ENCODE results near the gene PIEZO1.
"Not testable (repeated sequence)": the region's sequence is repeated elsewhere in the genome, so short reads cannot be mapped to it uniquely, and the experiment has no call there.

The PIEZO1 gene

DNA sequence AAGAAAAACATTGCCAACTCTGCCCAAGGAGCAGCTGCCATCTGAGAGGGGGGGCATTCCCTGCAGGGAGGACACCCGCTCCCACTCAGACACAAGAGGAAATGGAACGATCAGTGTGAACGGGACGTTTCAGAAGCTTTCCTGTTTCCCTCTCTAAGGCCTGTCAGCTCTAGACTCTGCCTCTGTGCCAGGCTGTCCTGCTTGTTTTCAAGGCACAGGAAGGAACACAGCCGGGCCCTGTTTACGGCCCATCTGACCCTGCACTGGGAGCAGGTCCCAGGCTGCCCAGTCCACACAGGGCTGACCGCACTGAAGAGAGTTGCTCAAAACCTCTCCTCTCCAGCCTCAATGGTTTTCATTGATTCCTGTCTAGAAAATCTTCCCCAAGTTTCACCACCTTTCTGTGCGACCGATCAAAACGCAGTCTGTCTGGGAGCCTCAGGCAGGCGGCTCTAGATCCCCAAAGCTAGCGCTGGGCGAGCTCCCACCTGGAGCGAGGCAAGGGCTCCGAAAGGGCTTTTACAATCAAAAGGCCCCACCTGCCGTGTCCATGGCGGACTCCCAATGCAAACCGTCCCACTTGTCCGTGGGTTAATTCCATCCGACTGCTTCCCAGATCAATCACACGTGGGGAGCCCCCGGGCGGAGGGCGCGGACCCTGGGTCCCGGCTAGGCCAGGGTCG lies 1.5 kb downstream of the PIEZO1 start:
- no peak for DNase-seq (ENCODE audit: low spot score)

DNA sequence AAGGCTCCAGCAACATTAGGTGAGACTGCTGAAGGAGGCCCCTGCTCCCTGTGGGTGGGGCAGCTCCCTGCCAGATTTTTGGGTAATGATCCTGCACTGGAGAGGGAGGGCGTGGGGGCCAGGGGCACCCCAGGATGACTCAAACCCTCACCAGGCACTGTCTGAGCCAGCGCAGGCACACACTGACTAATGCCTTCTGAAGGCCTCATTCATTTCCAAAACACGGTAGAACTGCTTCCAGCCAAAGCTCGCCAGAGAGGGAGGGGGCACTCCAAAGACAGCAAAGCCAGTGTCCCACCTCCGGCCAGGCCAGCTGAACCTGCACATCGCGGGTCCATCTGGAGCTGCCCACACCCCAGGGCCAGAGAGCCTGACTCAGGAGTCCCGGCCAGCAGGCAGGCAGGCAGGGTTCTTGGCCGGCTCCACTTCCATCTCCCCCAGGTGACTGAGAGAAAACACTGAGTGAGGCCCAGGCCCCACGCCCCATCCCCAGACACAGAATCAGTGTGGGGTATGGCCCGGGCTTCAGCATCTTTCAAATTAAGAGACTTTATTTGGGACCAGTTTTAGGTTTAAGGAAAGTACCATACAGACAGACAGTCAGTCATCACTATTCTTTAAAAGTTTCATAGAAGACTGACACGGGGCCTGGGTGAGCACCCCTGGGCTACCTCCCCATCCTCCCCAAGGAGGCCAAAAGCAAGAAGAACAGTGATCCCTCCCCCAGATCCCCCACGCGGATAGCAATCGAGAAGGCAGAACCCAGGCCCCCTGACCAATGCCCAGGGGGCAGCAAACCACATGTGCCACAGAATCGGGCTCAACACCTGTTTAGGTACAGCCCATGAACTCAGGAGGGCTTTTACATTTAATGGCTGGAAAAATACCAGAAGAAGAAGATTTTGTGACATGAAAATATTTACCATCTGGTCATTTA lies 2.3 kb downstream of the PIEZO1 start:
- no peak for DNase-seq (ENCODE audit: low spot score)

DNA sequence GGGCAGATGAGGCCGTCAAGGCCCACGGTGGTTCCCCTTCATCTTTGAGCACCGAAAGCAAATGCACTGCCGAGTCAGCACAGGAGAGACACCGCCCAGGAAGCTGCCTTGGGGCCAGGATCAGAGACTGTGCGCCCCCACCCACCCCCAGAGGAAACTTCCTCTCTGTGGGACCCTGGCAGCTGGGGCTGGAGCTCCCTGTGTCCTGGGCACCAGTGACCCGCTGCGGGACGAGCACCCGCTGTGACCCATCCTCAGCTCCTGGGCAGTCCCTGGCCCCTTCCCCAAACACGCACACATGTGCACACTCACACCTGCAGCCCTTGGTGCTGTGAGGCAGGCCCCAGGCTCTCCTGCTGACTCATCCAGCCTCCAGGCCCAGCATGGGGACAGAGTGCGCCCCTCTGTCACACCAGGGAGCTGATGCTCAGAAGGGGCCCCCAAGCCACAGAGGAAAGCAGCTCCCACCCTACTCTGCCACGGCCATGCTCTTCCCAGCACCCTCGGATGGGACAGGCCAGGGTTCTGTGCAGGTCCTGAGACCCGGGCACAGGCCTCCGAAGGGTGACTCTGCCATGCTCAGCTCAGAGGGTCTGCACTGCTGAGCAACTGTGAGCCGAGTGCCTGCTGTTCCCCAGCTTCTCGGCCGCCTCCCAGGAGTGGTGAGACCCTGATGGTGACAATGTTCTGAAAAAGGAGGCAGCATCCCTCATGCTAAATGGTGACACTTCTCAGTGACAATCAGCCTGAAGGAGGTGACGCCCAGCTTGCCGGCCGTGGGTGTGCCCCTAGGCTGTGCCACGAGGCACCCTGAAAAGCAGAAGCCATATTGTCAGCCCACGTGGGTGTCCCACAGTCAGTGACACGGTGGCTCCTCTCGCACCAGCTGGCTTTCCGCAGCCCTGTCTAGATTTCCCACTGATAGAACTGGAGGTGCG lies 3.6 kb downstream of the PIEZO1 start:
- no peak for DNase-seq (ENCODE audit: low spot score)

DNA sequence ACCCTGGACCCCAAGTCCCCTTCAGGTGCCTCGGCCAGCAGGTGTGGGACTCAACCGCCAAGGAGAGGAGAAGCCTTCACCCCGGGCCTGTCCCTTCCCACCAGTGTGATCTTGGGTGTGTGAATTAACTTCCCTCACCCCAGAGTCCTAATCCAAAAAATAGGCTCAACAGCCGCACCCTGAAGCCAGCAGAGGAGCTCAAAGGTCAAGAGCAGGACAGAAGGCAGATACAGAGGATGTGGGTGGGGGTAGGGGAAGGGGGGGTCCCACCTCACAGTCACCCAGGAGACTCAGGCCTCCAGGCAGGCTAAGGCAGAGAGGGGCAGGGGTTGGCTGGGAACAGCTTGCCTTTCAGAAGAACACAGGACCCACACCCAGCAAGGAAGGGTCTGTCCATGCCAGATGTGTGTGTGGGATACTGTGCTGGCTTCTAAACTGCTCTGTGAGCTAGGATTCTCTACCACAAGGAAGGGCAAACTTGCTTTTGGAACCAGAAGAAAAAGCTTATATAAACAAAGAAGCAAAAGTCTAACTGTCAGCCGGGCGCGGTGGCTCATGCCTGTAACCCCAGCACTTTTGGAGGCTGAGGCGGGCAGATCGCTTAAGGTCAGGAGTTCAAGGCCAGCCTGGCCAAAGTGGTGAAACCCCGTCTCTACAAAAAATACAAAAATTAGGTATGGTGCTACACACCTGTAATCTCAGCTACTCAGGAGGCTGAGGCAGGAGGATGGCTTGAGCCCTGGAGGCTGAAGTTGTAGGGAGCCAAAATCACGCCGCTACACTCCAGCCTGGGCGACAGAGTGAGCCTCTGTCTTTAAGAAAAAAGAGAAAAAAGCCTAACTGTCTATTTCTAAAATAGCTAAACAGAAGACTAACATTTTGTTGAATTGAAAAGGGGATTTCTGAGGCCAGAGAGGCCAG lies 4.6 kb downstream of the PIEZO1 start:
- DNase-seq (ENCODE audit: low spot score) = no peak

DNA sequence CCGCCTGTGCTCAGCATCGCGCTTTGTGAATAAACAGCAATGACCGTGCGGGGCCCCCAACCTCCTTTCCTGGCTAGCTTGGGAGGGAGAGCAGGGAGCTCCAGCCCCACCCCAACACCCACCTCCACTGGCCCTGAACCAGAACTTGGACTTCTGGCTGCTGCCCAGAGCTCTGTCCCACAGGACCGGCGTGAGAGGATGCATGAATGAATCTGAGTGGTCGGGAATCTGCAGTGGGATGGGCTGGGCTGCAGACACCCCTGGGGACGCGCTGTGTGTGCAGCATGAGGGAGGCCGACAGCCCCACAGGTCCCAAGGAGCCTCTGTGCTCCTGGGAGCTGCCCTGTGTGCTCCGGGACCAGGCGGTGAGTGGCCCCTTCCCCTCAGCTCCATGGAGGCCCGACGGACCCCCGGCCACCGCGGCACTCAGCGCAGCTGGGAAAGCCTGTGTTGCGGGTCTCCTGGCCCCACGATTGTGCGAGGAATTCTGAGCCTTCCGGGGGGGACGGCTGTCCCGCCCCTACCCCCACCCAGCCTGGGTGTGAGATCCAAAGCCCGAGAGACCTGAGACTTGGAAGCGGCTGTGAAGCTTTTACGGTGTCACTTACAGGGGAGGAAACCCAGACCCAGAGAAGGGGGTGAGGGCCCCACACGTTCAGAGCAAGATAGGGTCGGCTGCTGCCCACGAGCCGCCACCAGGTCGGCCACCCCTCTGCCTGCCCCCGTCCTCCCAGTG lies 5.4 kb downstream of the PIEZO1 start:
- DNase-seq (ENCODE audit: low spot score) = no peak

DNA sequence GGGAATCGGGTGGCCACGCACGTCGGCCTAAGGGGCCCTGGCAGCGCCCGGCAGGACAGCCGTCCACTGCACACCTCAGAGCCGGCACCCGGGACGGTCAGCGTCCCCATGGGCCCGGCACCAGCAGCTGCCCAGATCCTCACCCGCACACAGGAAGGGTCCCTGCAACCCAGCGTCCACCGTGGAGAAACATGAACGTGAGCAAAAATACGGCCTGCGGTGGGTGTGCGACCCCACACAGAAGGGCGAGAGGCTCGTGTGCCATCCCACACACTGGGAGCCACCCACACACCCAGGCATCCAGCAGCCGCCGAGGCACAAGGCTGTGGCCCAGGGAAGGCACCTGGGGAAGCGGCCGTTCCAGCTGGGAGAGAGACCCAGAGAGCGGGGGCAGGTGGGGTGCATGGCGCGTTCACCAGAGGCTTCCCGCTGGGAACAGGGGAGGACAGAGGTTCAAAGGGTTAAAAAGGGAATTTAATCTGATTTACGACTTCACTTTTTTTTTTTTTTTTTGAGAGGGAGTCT lies 6.4 kb downstream of the PIEZO1 start:
- no peak for DNase-seq (ENCODE audit: low spot score)

DNA sequence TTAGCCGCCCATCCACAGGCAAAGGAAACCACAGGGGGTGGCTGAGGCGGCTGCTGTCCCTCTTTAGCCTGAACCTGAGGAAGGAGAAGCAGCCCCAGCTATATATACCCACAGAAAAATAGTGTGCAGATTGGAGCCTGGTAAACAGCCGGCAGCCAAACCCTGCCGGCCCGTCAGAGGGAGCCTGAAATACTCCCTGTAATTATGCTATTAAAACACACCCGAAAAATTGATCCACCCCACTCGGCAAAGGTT lies 6.8 kb downstream of the PIEZO1 start:
- DNase-seq (ENCODE audit: low spot score) = no peak

DNA sequence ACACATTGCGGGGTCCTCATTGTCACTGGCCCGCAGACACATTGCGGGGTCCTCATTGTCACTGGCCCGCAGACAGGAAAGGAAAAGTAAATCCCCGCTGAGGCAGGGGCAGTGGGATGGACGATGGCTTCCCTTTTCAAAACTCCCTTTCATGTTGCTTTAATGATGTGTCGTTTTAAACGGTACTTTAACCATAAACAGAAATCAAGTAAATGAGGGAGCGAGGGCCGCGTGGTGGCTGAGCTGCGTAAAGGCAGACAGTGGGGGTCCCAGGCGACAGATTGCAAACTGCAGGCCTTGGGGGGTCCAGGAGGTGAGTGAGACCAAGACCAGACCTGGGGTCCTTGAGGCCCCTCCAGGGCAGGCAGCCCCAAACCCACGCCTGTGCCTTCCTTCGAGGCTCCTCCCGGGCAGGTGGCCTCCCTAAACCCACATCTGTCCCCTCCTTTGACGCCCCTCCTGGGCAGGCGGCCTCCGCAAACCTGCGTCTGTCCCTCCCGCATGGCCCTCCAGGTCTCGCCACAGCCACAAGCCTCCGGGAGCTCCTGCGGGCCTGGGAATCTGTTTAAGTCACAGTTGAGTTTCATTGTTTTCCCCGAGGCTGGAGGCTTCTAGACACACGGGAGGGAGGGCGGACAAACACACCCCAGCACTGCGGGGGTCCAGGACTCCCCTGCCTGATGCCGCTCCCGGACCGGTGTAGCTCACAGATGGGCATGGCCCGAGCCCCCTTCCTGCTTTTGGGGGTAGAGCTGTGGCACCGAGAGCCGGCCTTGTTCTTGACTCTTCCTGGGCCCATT lies 7.3 kb downstream of the PIEZO1 start:
- DNase-seq (ENCODE audit: low spot score) = no peak

DNA sequence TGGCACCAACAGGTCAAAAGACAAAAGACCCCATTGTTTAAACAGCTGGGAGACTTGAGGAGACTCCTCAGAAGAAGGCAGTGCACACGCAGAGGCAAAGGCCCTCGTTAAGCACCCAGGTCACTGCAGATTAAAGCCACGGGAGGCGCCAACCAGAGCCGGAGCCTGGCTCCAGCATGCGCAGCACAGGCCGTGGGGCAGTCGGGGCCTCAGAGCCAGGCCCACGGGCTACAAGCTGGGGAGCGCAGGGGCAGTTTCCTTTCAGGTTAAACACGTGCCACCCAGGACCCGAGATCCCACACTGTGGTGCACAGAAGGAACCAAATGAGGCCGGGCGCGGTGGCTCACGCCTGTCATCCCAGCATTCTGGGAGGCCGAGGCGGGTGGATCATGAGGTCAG lies 9.2 kb downstream of the PIEZO1 start:
- DNase-seq (ENCODE audit: low spot score) = no peak

DNA sequence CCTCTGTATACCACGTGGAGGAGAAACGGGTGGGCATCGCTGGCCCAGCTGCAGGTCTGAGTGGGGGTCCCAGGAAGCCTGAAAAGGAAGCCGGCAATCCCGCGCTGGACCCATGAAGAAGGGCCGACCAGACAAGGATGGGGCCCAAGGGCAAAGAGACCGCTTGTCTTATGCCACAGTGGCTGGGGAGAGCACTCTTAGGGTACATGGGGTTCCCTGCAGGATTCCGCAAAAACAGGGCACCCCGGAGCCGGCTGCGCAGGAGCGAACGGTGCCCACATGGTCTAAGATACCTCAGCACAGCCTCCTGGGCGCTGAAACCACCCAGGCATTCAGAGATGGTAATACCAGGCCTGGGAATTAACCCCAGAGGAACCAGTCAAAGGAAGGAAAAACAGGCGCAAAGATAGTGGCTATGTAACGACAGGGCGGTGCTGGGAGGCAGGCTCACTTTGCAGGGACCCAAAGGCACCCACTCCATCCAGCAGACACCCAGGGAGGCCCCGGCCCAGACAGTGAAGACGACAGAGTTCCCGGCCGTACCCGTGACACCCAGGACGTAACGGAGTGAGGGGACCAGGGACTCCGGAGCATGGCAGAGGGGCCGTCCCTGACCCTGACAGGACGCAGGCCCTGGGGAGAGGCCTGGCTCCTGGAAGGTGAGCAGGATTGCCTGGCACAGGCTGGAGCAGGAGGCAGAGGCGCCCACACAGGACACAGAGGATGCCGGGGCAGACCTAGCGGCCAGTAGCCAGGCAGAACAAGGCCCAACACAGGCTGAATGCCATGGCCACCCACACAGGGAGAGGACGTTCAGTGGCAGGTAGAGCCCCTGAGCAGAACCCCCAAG lies 10.3 kb downstream of the PIEZO1 start:
- DNase-seq (ENCODE audit: low spot score) = no peak

DNA sequence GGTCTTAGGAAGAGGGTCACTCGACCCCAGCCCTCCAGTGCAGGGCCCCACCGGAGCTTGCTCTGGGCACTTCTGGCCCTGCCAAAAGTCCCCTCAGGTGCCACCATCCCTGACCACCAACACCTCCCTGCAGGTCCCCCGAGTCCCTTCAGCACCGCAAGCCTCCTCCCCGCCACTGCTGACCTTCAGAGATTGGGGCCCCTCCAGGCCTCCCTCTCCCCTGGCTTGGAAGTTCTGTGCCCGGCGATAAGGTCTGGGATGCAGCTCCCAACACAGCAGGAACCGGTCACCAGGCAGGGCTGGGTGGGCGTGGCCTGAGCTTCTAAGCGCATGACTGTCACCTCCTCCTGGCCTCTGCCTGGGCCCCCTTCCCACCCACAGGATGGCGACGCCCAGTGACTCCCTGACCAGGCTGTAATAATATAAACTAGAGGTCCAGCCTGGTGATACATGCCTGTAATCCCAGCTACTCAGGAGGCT lies 11.2 kb downstream of the PIEZO1 start:
- peak; percentile 70 for DNase-seq (ENCODE audit: low spot score)

DNA sequence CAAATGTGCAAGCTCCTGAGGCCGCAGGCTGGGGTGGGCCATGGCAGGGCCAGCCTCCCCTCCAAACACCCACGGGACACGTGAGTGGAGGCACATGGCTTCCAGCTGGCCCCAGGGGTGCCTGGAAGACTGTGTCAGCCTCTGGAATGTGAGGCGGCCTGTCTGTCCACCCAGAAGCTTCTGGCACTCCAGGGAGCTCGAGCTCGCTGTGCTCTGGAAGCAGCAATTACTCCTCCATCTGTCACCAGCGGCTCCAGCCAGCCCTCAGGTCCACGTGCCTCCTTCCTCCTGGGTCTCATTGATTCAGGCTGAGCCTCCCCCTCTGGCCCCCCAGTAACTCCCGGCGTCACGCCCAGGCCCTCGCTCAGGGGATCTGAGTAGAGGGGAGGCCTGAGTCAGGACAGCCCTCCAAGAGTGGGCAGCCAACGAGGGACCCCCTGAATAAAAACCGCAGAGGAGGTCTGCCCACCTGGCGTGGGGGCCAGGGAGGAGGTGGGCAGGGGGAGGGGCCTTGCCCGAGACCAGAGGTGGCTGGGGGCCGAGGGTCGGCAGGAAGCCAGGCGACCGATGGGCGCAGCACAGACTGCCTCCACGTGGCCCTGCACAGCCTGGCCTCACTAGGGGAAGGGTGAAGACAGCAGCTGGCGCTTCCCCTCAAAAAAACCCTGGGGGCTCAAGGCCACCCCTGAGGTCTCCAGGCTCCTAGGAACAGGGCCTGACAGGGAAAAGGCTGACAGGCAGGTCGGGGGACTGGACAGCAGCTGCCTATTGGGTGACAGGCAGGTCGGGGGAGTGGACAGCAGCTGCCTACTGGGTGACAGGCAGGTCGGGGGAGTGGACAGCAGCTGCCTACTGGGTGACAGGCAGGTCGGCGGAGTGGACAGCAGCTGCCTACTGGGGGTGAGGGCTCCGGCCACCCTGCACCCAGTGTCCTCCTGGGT lies 11.9 kb downstream of the PIEZO1 start:
- no peak for DNase-seq (ENCODE audit: low spot score)

DNA sequence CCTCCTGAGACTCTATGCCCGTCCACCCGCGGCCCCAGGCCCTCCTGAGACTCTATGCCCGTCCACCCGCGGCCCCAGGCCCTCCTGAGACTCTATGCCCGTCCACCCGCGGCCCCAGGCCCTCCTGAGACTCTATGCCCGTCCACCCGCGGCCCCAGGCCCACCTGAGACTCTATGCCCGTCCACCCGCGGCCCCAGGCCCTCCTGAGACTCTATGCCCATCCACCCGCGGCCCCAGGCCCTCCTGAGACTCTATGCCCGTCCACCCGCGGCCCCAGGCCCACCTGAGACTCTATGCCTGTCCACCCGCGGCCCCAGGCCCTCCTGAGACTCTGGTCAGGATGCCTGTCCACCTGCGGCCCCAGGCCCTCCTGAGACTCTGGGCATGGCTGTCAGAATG lies 13.2 kb downstream of the PIEZO1 start:
- DNase-seq (ENCODE audit: low spot score) = not testable (repeated sequence)

DNA sequence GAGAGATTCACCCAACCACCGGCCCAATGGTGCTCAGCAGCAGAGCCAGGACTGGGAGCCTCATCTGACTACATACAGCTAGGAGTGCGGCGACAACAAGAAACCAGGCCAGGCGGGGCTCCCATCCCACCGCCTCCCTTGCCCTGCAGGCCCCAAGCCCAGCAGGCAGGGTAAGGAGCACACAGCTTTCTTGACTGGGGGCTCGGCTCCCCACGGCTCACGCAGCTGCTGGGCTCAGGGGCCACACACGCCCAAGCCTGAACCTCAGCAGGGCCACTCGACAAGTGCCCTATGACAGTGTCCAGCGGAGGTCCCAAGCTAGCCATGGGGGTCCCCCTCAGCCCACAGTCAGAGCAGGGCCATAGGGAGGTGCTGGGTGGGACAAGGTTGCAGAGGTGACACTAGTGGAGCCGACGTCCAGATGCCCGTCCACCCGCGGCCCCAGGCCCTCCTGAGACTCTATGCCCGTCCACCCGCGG lies 13.7 kb downstream of the PIEZO1 start:
- DNase-seq (ENCODE audit: low spot score) = no peak

DNA sequence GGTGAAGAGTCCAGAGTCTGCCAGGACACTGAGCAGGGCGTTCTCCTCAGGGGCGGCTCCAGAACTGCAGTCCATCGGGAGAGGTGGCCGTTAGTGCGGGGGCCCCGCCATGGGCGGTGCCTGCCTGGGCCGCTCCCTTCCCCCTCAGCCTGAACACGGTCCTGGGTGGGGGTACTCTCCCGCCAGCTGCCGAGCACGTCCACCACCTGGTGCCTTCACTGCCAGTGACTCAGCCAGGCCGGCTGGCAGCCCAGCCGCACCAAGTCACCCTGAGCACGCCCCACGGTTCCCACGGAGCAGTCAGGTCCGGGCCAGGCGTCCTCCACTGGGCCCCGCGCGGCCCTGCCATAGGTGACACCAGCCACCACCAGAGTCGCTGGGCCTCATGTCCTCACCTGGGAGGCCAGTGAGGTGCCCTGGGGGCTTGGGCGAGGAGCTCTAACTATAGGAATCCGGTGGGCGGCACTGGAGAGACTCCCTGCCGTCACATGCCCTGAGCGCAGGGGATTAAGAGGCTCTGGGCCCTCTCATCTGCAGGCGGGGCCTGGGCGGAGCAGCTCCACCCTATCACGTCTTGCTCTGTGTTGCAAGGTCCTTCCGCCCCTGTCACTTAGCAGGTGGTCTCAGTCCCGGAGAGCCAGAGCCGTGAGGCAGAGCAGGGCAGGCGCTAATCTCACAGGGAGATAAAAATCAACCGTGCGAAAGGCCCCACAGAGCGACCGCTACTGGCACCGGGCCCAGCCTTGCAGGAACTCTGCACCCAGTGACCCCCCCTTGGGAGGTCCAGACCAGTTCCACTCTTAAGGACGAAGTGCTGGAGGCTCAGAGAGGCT lies 14.3 kb downstream of the PIEZO1 start:
- DNase-seq (ENCODE audit: low spot score) = no peak

Data from left forelimb (tissue), 1 donor.